Erythroblast (primary cell): Measurements from ENCODE around the gene PCLO.
"Not testable (repeated sequence)": the region's sequence is repeated elsewhere in the genome, so short reads cannot be mapped to it uniquely, and the experiment has no call there.

ENCODE experiments used
- DNase-seq, 2 experiments: peaks; one replicate each; lab custom pipeline; 2025; lab: John Stamatoyannopoulos, UW
- GATA1 ChIP-seq: IDR thresholded peaks from 2 replicates; pipeline ENCODE4 v1.6.1; 2011; ENCODE audit warnings: low read depth, mild to moderate bottlenecking, control low read depth, low read length, moderate library complexity
- POLR2A ChIP-seq: IDR thresholded peaks from 2 replicates; pipeline ENCODE4 v1.6.1; 2011; ENCODE audit warnings: mild to moderate bottlenecking, low read length

The PCLO gene

GRCh38 chr7:83055197-83055596, 107.5 kb downstream of the PCLO start:
- TF ChIP-seq POLR2A (no peak), GATA1 (no peak)
- no peak for DNase-seq

DNA sequence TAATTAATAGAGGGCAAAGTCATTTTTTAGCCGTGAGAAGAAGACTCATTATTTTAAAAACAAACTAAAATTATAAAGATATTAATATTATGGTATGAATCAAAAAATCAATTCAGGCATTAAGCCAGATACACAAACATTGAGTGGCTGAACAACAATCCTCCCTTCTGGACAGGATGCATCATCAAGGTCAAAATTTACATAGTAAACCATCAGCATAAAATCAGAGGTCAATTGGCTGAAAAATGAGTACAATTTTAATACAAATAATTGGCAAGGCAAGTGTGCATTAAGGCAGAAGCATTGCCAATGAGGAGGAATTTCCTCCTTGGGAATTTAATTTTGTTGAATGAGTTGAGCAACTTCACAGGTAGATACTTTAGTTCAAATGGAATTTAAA, 108.2 kb downstream of the PCLO start:
- TF ChIP-seq POLR2A, result no peak
- no peak for TF ChIP-seq GATA1

GRCh38 chr7:83053965-83054364, 108.7 kb downstream of the PCLO start:
- DNase-seq, result no peak

More for the DNA sequence above, 108.2 kb downstream of the PCLO start:
- DNase-seq, result no peak

DNA sequence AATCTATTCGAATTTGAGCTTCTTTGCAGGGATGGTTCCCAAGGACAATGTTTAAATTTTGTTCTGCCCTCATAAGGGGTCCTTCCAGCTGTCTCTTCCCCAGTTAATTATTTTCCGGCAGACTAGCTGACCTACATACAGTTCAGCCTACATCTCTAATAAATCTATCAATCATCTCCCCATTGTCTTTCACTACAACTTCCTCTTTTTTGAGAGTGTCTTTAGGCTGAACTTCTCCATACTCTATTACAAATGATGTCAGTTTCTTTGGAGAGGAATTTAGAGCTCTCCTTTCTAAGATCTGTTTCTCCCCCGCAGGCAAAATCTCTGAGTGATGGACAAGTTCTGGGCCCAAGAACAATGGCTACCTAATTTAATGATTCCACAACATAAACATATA, 122.2 kb downstream of the PCLO start:
- TF ChIP-seq GATA1 (no peak), POLR2A (no peak)
- no peak for DNase-seq

More at GRCh38 chr7:83053965-83054364, 108.7 kb downstream of the PCLO start:
- no peak for TF ChIP-seq POLR2A
- TF ChIP-seq GATA1, result no peak

DNA sequence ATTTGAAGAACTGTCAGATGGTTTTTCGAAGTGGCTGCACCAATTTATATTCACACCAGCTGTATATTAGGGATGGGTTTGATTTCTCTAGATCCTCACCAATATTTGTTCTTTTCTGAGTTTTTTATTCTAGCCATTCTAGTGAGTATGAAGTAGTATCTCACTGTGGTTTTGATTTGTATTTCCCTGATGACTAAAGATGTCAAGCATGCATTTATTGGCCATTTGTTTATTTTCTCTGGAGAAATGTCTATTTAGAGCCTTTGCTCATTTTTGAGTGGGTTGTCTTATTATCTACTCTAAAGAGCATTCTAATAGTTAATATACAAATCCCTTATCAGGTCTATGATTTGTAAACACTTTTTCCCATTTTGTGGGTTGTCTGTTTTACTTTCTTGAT, 123.9 kb downstream of the PCLO start:
- DNase-seq, result no peak
- no peak for TF ChIP-seq GATA1
- TF ChIP-seq POLR2A, result no peak

GRCh38 chr7:83036721-83037380, 125.8 kb downstream of the PCLO start:
- no peak for TF ChIP-seq POLR2A
- no peak for TF ChIP-seq GATA1
- no peak for DNase-seq

DNA sequence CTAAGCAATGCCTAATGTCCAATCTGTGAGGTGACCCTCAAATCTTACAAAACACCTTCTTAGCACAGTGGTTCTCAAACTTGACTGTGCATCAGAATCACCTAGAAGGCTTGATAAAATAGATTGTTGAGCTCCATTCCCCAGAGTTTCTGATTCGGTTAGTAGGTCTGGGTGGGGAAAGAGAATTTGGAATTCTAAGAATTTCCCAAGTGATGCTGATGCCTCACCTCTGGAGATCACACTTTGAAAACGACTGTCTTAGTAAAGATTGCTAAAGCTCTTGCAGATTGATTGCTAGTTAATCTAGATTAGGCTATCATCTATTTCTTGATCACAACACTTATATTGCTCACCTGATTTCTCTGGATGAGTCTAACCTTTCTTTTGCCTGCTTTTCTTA, 126.6 kb downstream of the PCLO start:
- TF ChIP-seq POLR2A, result no peak
- no peak for TF ChIP-seq GATA1
- DNase-seq, result no peak

DNA sequence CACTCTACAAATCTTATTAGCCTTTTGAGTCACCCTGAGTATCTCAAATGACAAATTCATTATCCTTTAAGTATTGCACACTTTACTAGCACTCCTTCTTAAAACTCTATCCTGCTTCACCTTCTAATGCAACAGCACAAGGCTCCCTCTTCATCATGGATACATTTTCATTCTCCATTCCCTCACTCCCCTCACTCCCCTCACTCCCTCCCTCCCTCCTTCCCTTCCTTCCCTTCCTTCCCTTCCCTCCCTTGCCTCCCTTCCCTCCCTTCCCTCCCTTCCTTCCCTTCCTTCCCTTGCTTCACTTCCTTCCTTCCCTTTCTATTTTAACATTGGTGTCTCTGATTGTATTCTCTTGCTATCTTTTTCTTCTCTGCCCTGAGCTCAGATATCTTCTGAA, 130.5 kb downstream of the PCLO start:
- DNase-seq, result no peak
- TF ChIP-seq GATA1, result no peak
- no peak for TF ChIP-seq POLR2A

DNA sequence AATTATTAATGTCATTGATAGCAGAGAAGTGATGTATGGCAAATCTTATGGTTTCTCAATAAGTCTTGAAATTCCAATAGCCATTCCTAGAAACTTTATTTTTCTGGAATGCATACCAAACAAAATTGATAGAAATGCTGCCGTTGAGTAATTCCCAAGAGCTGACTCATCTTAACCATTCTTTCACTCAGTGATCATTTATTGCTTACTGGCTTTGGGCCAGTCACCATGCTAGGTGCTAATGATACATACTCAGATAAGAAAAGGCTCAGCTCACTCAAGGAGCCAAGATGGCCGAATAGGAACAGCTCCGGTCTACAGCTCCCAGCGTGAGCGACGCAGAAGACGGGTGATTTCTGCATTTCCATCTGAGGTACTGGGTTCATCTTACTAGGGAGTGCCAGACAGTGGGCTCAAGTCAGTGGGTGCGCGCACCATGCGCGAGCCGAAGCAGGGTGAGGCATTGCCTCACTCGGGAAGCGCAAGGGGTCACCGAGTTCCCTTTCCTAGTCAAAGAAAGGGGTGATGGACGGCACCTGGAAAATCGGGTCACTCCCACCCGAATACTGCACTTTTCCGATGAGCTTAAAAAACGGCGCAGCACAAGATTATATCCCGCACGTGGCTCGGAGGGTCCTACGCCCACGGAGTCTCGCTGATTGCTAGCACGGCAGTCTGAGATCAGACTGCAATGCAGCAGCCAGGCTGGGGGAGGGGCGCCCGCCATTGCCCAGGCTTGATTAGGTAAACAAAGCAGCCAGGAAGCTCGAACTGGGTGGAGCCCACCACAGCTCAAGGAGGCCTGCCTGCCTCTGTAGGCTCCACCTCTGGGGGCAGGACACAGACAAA, 138.6 kb downstream of the PCLO start:
- DNase-seq, result not testable (repeated sequence)

GRCh38 chr7:83021032-83021431, 141.7 kb downstream of the PCLO start:
- TF ChIP-seq GATA1 (no peak), POLR2A (no peak)
- DNase-seq, result no peak

- no peak for DNase-seq
- TF ChIP-seq POLR2A, result no peak
These were observed 142.5 kb downstream of the PCLO start for GRCh38 chr7:83020161-83020560.

DNA sequence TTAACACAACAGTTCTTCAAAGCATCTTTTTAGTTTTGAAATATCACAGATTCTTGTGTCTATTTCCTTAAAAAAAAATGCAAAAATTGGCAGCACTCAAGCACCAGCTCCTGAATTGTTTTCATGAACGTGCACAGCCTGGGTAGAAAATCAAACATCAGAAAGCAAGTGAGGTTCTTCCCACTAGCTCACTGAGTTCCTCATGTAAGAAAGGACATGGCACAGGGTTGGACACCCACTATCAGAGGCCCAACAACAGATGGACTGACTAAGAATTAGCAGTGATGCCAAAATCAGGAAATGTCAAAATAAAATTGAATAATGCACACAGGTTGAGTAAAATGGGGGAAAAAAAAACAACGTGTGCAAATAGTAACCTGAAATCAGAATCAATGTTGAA, 146.8 kb downstream of the PCLO start:
- DNase-seq, result no peak
- TF ChIP-seq GATA1 (no peak), POLR2A (no peak)

DNA sequence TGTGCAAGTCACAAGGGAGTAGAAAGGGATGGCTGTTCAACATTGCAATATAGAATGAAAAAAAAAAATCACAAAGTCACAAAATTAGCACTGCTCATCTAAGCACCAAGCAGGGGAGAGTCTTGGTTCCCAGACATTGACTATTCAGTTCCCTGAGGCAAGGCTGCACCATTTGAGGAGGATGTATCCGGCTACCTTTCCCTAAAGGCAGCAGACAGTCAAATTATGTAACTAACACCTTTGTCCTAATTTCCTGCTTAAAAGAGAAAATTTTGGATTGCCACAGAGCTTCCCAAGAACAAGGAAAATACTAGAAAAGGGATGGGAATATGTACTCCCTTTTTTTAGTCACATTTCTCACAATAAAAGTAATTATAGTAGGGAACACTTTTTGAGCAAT, 148.1 kb downstream of the PCLO start:
- TF ChIP-seq GATA1 (no peak), POLR2A (no peak)
- DNase-seq, result no peak

GRCh38 chr7:83011954-83012353, 150.7 kb downstream of the PCLO start:
- TF ChIP-seq GATA1, result no peak
- TF ChIP-seq POLR2A, result no peak
- no peak for DNase-seq
